ENCODE data around the gene SDHAF1.
"Not testable (repeated sequence)": the region's sequence is repeated elsewhere in the genome, so short reads cannot be mapped to it uniquely, and the experiment has no call there.

SDHAF1 gene

DNA sequence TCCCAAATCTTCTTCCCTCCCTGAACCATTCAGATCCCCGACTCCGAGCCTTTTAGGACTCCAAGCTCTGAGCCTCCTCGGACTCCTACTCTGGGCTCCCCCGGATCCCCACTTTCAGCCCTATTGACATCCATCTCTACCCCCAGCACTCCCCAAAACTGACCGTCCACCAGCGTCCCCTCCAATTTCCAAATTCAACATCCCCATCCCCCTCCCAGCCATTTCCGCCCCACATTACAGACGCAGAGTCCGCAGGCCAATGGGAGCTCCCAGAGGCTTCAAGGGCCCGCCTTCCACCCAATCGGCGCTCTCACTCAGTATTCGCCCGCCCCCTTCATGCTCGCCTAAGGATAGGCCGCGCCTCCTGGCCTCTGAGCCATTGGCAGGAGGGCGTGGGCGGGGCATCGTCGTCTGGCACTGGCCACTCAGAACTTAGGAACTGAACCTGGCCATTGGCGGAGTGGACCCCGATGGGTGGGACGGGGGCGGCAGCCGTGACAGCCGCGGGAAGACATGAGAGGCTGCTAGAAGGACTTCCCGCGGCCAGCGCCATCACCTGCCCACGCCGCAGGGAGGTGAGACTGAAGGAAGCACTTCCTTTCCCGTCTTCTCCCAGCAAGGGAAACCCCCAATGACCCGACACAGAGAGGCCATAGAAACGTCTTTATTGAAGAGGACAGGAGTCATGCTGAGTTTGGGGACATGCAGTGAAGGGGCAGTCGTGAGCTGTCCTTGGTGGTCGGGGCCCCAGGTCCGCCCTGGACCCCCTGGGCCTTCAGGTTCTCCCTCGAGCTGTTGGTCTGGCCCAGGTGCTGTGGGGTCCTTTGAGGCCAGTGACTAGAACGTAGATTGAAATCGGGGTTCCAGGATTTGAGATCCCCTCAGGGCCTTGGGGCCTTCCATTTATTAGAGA lies 19.3 kb downstream of the SDHAF1 start, which contains the start of gene ALKBH6:
Gene ALKBH6 (minus strand): TSS at position 202 of the 913 bp plus-strand sequence. CDS start 816 bp downstream, outside the sequence.
- peak; percentile 100 for DNase-seq (ENCODE audit: low read depth in 2 of 2)

DNA sequence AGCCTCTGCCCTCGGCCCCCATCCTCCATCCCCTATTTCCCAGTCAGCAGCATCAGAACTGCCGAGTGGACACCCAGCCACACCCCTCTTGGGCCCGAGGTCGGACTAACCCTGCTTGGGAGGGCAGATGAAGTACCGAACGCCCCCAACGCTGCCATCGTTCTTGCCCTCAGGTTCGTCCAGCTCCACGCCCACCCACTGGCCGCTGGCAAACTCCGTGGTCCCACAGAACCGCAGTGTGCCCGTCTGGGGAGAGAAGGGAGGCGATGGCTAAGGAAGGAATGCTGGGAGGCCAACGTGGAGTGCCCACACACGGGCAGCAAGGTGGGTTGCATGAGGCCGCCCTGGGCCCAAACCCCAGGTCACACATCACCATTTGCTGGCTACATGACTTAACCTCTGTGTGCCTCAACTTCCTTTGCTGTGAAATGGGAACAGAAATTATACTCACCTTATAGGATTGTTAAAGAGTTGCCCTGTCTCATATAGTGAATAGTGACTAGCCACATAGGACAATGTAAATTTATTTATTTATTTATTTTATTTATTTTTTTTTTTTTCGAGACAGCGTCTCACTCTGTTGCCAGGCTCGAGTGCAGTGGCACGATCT lies 24.2 kb downstream of the SDHAF1 start:
- no peak for DNase-seq (ENCODE audit: low read depth in 2 of 2)

DNA sequence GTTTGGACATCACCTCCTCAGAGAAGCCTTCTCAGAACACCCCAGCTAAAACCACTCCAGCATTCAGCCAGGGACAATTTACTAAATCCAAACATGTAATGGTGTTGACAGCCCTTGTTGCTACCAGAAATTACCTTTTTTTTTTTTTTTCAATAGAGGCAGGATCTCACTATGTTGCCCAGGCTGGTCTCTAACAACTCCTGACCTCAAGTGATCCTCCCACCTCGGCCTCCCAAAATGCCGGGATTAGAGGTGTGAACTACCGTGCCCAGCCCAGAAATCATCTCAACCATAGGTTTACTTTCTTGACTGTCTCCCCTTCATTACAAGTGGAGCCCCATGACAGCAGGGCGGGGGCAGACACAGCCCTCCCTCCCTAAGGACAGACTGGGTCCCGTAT lies 28.4 kb downstream of the SDHAF1 start:
- DNase-seq (ENCODE audit: low read depth in 2 of 2): no peak

DNA sequence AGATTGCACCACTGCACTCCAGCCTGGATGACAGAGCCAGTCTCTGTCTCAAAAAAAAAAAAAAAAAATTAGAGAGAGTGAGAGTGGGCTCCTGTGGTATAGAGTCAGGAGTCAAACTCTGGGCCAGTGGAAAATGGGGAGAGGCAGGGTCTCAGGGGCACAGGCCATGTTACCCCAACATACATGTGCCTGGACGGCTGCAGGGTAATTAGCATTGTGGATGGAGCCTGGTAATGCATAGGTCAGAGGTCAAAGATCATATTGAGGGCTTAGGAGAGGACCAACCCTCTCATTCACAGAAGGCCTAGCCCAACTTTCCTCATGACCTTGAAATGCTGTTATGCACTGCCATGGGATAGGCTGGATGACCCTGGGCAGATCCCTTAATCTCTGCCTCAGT lies 30.6 kb downstream of the SDHAF1 start:
- no peak for DNase-seq (ENCODE audit: low read depth in 2 of 2)

DNA sequence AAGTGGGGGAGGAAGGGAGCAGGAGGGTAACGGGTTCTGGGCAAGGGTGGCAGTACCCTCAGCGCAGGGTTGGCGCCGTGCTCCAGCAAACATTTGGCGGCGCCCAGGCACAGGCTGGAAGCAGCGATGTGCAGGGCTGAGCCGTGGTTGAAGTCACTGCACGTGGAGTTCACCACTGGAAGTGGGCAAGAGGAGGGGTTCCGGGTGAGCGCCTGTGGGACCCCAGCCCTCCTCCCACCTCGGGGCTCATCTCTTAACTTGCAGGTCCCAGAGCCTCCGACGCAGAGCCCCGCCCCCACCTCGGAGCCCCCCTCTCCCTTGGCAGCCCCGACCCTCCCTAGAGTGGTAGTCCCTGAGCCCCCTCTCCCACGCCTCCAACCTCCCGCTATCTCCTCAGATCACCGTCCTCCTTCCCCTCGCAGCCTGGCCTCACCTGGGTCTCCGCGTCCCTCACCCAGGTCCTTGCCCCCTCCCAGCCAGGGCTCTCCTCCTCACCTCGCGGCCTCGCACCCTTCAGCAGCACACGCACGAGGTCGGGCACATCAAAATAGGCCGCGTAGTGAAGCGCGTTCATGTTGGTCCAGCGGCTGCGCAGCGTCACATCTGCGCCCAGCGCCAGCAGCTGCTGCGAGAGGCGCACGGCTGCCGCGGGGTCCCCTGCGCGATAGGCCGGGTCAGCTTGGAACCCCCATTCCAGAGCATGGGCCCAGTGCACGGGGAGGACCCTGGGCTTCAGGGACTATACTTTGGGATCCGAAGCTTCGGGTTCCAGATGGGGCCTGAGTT lies 31.3 kb downstream of the SDHAF1 start:
- DNase-seq (ENCODE audit: low read depth in 2 of 2): no peak

DNA sequence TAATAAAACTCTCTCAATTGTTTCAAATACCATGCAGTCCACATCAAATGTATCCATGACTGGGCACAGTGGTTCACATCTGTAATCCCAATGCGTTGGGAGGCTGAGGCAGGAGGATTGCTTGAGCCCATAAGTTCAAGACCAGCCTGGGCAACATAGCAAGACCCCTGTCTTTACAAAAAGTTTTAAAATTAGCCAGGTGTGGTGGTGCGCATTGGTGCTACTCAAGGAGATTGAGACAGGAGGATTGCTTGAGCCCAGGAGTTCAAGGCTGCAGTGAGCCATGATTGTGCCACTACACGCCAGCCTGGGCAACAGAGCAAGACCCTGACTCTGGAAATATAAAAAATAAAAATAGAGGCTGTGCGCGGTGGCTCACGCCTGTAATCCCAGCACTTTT lies 32.7 kb downstream of the SDHAF1 start:
- no peak for DNase-seq (ENCODE audit: low read depth in 2 of 2)

DNA sequence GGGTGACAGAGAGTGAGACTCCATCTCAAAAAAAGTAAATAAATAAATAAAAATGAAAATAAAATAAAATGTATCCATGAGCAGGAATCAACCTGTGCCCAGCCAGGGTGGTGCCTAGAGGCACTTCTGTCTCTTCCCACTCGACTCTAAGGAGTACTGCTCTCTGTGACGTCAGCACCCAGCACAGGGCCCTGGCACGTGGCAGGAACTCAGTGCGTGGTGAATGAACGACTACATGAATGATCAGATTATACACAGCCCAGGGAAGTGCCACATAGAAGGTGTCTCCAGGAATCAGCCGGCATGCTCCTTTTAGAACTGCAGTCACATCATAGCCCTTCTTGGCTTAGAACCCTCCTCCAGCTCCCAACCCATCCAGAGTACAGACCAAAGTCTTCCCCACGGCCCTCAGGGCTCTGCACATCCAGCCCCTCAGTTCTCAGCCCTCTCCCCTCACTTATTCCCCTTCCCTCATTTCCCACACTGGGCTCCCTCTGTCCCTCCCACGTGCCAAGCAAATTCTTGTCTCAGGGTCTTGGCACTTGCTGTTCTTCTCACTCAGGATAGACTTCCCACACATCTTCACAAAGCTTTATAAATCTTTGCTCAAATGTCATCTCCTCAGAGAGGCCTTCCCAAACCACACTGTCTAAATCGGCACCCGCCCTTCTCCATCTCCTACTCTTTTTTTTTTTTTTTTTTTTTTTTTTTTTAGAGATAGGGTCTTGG lies 33.5 kb downstream of the SDHAF1 start:
- DNase-seq (ENCODE audit: low read depth in 2 of 2): no peak

DNA sequence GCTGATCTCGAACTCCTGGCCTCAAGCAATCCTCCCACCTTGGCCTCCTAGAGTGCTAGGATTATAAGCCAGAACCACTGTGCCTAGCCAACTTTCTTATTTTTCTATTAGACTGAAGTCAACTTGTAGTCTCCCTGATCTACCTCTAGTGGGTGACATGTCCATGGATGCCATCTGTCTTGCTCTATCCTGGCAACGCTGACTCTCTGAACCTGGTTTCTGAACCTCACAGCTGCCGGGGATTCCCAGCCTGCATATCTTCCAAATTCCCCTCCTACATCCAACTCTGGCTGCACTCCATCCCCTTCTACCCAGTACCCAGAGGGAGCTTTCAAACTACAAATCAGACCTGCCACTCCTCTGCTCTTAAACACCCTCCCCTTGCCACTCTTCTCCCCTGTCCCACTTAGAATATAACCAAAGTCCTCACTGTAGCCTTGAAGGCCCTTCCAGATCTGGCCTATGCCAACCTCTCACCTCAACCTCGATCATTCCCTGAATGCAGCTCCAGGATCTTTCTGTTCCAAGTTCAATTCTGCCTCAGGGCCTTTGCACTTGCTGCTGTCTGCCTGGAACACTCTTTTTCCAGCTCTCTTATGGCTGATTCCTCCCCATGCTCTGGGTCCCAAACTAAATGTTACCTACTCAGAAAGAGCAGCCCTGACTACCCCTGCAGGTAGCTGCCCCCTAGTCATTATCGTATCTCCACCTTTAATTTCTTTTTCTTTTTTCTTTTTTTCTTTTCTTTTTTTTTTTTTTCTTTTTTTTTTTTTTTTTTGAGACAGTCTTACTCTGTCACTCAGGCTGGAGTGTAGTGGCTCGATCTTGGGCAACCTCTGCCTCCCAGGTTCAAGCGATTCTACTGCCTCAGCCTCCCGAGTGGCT lies 35.5 kb downstream of the SDHAF1 start:
- DNase-seq (ENCODE audit: low read depth in 2 of 2): no peak

DNA sequence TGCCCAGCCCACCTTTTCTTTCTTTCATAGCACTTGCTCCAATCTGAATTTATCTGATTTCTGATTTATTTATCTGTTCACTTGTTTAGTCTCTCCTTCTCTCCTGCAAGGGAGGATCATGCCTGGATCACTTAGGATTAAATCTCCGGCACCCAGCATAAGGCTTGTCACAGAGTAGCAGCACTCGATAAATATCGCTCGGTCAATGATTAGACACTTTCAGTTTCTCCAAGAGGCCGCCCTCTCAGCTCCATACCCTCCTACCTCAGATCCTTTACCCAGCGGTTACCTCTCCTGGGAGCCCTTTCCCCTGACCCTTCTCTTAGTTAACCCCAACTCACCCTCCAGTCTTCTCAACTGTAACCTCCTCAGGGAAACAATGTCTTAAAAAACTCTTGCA lies 36.3 kb downstream of the SDHAF1 start:
- DNase-seq (ENCODE audit: low read depth in 2 of 2): no peak

DNA sequence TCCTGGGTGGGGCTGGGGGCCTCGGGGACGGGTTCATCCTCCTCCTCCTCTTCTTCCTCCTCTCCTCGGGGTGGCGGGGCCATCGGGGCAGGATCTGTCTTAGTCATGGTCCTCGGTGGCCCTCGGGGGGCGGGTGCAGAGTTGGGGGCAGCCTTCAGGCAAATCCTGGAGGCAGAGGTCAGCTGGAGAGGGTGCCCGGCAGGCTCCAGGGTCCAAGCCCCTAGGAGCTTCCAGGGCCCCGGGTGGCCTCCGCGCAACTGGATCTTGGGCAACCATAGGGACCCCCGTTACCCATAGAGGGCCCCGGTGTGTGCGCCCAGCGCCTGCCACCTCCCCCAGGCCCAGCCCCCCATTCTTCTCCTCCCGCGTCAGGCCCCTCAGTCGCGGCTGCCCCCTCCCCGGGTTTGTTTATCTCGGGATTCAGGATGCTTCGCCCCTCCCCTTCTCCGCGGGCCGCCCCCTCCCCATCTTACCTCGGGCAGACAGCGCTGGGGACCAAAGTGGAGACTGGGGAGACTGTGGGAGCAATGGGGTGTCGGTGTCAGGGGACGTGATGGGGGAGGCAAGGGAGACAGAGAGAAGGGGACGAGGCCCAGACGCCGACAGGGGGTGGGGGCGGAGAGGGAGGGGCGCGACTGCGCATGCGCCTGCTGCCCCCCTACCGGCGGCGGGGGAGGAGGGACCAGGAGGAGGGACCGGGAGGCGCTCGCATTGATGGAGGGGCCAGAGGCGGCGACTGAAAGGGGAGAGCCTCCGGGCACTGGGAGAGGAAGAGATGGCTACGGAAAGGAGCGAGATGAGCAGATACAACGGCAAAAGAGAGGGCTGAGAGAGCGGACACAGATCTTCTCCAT lies 37.5 kb downstream of the SDHAF1 start, which contains the start of gene CLIP3:
Gene CLIP3 (minus strand): TSS at position 623 of the 854 bp plus-strand sequence. CDS start 516 bp downstream, at position 107.
- DNase-seq (ENCODE audit: low read depth in 2 of 2): peak; percentile 26 to 29

DNA sequence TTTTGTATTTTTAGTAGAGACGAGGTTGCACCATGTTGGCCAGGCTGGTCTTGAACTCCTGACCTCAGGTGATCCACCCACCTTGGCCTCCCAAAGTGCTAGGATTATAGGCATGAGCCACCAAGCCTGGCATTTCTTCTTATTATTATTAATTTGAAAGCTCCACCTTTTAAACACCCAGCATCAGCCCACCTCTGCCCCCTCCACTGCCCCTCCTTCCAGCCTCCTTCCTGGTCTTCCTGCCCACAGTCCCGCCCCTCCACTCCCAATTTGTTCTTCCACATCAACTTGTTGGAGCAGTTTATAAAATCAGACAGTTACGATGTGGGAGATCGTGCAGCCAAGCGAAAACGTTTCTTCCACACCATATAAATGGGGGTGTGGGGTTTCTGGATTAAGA lies 45.5 kb downstream of the SDHAF1 start:
- no peak for DNase-seq (ENCODE audit: low read depth in 2 of 2)

DNA sequence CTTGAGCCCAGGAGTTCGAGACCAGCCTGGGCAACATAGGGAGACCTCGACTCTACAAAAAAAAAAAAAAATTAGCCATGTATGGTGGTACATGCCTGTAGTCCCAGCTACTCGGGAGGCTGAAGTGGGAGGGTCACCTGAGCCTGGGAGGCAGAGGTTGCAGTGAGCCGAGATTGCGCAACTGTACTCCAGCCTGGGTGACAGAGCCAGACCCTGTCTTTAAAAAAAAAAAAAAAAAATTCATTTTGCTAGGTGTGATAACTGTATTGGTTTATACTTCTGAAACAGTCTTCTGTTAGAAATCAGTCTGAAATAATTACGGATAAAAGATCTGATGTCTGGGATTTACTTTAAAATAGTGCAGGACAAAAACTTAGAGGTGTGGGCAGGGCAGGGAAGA lies 46.1 kb downstream of the SDHAF1 start:
- DNase-seq (ENCODE audit: low read depth in 2 of 2): not testable (repeated sequence)

DNA sequence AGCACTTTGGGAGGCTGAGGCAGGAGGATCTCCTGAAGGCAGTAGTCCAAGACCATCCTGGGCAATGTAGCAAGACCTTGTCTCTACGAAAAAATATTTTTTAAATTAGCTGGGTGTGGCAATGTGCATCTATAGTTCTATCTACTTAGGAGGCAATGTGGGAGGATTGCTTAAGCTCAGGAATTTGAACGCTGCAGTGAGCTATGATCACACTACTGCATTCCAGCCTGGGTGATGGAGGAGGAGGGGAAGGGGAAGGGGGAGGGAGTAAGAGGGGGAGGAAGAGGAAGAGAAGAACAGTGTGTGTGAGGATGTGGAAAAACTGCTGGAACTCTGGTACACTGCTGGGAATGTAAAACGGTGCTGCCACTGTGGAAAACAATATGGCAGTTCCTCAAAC lies 46.8 kb downstream of the SDHAF1 start:
- DNase-seq (ENCODE audit: low read depth in 2 of 2): no peak

DNA sequence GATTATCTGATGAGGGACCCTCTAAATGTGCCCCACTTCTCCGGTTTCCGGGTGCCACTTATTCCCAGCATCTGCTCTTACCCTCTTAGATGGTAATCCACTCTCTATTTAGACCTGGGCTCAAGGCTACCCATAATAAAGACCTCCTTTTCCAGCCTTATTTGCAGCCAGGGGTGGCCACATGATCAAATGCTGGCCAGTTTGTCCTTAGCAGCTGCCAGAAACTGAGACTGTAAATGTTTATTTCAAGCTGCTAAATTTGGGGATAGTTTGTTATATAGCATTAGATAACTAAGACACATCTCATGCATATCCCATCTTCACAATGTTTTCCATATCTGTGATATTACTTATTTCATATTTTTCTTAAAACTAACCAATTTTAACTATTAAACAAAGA lies 49.0 kb downstream of the SDHAF1 start:
- DNase-seq (ENCODE audit: low read depth in 2 of 2): no peak
